A549 treated with RU486 at 1 μM for 4 hours (cell line): ENCODE measurements around the gene BCAS2. TPM values are rescaled to one million over a fixed set of nuclear protein-coding genes. Genes with fewer than 3 reads are reported as not detected.

Source experiments
- total RNA-seq: library from RNA; stranded (reverse); fragments of 200-300 nt; extraction: Qiagen RNA extraction; gene quantifications from 5 replicates; pipeline ENCODE4 v1.2.3, GENCODE V29; 2022; ENCODE audit warnings: low read depth

BCAS2 gene
- 20.1 to 30.9 TPM (median 27.2 TPM) in 5 replicates for total RNA-seq

GRCh38 chr1:114581335-114582287 lies at the start of gene BCAS2:
Gene BCAS2 (minus strand): TSS chr1:114581615. CDS start chr1:114581591, 24 bp downstream.

Other genes starting within 250 kb of the BCAS2 start
- gene TRIM33, start 70.4 kb downstream of the BCAS2 start, total RNA-seq: 11.2 to 15.4 TPM (median 12.3 TPM) in 5 replicates
- gene DENND2C, start 88.4 kb upstream of the BCAS2 start, total RNA-seq: 0.29 to 0.48 TPM (median 0.42 TPM) in 5 replicates
- not detected in 5 replicates for gene AMPD1, start 113.9 kb upstream of the BCAS2 start, total RNA-seq
- 15.2 to 36.0 TPM (median 28.4 TPM) in 5 replicates for gene NRAS, start 135.2 kb upstream of the BCAS2 start, total RNA-seq
- 118 to 170 TPM (median 135 TPM) in 5 replicates for gene CSDE1, start 176.4 kb upstream of the BCAS2 start, total RNA-seq
- gene SIKE1, start 199.1 kb upstream of the BCAS2 start, total RNA-seq: 10.3 to 21.3 TPM (median 16.0 TPM) in 5 replicates